GM23248 (cell line): Measurements from ENCODE around the gene SNRPN. TPM values are rescaled to one million over a fixed set of nuclear protein-coding genes. Genes with fewer than 3 reads are reported as not detected.

Source experiments
- DNase-seq: peaks from one replicate; pipeline ENCODE4 v3.0.0-alpha.2; 2015
- H2AFZ ChIP-seq: fragments of 200-600 bp; sonication (generic); 2 replicates; pipeline ENCODE4 v1.6.1; 2016; ENCODE audit warnings: antibody characterized with exemption
- H3F3A ChIP-seq: fragments of 200-600 bp; sonication (generic); 2 replicates; pipeline ENCODE4 v1.6.1; 2016; ENCODE audit warnings: mild to moderate bottlenecking, antibody characterized with exemption, mixed run types; ENCODE audit not compliant: insufficient read depth
- H3K27ac ChIP-seq: fragments of 200-600 bp; sonication (generic); 2 replicates; pipeline ENCODE4 v1.5.1; 2016; ENCODE audit warnings: mild to moderate bottlenecking
- H3K27me3 ChIP-seq: fragments of 200-600 bp; sonication (generic); replicated peaks from 2 replicates; pipeline ENCODE4 v1.6.1; 2016; ENCODE audit warnings: mild to moderate bottlenecking; ENCODE audit not compliant: insufficient read depth
- H3K36me3 ChIP-seq: fragments of 200-600 bp; sonication (generic); 2 replicates; pipeline ENCODE4 v1.6.1; 2016; ENCODE audit warnings: low read depth, mild to moderate bottlenecking
- H3K4me1 ChIP-seq: fragments of 200-600 bp; sonication (generic); 2 replicates; pipeline ENCODE4 v1.6.1; 2016; ENCODE audit warnings: mild to moderate bottlenecking; ENCODE audit not compliant: insufficient read depth
- H3K4me2 ChIP-seq: fragments of 200-600 bp; sonication (generic); one replicate; pipeline ENCODE4 v1.6.1; 2016; ENCODE audit warnings: mild to moderate bottlenecking; ENCODE audit not compliant: unreplicated experiment
- H3K4me3 ChIP-seq: fragments of 200-600 bp; sonication (generic); 2 replicates; pipeline ENCODE4 v1.5.1; 2016; ENCODE audit warnings: mild to moderate bottlenecking
- H3K79me2 ChIP-seq: fragments of 200-600 bp; sonication (generic); 2 replicates; pipeline ENCODE4 v1.6.1; 2016; ENCODE audit warnings: mild to moderate bottlenecking; ENCODE audit not compliant: insufficient read depth
- H3K9ac ChIP-seq: fragments of 200-600 bp; sonication (generic); 2 replicates; pipeline ENCODE4 v1.6.1; 2016; ENCODE audit warnings: mild to moderate bottlenecking
- H3K9me2 ChIP-seq: fragments of 200-600 bp; sonication (generic); 2 replicates; pipeline ENCODE4 v1.6.1; 2016; ENCODE audit warnings: mixed run types, mild to moderate bottlenecking, moderate library complexity; ENCODE audit not compliant: insufficient read depth
- H3K9me3 ChIP-seq: fragments of 200-600 bp; sonication (generic); one replicate; pipeline ENCODE4 v1.6.1; 2017; ENCODE audit warnings: low read depth
- H4K20me1 ChIP-seq: fragments of 200-600 bp; sonication (generic); 2 replicates; pipeline ENCODE4 v1.6.0; 2016; ENCODE audit not compliant: insufficient read depth
- EZH2 ChIP-seq: fragments of 200-600 bp; sonication (generic); IDR thresholded peaks from 2 replicates; pipeline ENCODE4 v1.6.1; 2018; ENCODE audit warnings: antibody characterized with exemption, mild to moderate bottlenecking; ENCODE audit not compliant: insufficient read depth, poor library complexity, severe bottlenecking
- EZH2phosphoT487 ChIP-seq: fragments of 200-600 bp; sonication (generic); IDR thresholded peaks from 2 replicates; pipeline ENCODE4 v1.6.1; 2018; ENCODE audit warnings: antibody characterized with exemption, moderate library complexity, mild to moderate bottlenecking, low read depth; ENCODE audit not compliant: insufficient read depth
- WGBS, 2 experiments: methylation state at CpG; one replicate each; pipeline ENCODE4 v1.1.6; 2015 to 2017; ENCODE audit warnings: low lambda C conversion rate in 2 of 2, low coverage in 1 of 2; ENCODE audit errors: missing lambda C conversion rate in 2 of 2; 5-methylcytosine and 5-hydroxymethylcytosine counted together
- in situ Hi-C: fragments of 300-500 bp; cut with MboI; formaldehyde crosslinking; loops from 2 replicates; pipeline ENCODE4 v1.15.0; 2020
- polyA plus RNA-seq: library from polyadenylated mRNA; unstranded; fragments of >200 nt; fragmentation: Nextera tagmentation; extraction: Ambion mirVana; gene quantifications from 2 replicates; pipeline ENCODE4 v1.2.1, GENCODE V29; 2016
- small RNA-seq: library from RNA; depleted of rRNA; stranded (forward); fragments of <200 nt; gene quantifications from one replicate; pipeline ENCODE3, GENCODE V24; 2014; ENCODE audit warnings: low read depth, low replicate concordance
- total RNA-seq: library from RNA; depleted of rRNA; stranded (reverse); fragments of >200 nt; shearing (Covaris generic); gene quantifications from 2 replicates; pipeline ENCODE4 v1.2.3, GENCODE V29; 2014; rRNA removed

SNRPN gene
- total and polyA plus RNA-seq, 2 experiments from 2014 or later = 101 to 103 TPM

DNA sequence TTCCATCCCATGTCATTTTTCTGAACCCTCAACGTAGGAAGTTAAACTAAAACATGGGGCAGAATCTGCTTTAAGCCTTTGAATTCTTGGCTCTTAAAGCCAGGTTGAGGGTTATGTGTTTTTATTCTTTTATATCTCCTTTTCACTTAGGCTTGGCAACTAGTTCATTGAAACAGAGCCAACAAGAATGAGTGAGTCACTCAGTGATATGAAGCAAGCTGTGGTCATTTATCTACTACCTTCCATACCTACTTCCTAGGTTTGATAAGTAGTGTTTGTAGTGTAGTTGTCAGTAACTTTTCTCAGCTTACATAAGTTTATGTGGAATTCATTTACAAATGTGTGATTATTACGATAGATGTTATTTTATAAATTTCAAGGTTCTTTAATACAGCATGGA lies 67.4 kb downstream of the SNRPN start:
- DNase-seq = peak; percentile 0
- in situ Hi-C loops = no loop called here
- H3K27ac ChIP-seq = no peak overlapping the region
- H2AFZ ChIP-seq = no peak overlapping the region
- H3K4me2 ChIP-seq = no peak overlapping the region
- TF ChIP-seq EZH2phosphoT487 = no peak
- TF ChIP-seq EZH2 = no peak
- no peak overlapping the region for H3K4me3 ChIP-seq
- 53 to 64% methylated on average over 2 of the region's 2 CpGs for WGBS, 2 experiments
- no peaks in the 10 kb centered on the region for H3K9me2 ChIP-seq
- no peaks in the 10 kb centered on the region for H3K9me3 ChIP-seq
- H3K27me3 ChIP-seq = no peaks in the 10 kb centered on the region
- H3K79me2 ChIP-seq = no peaks in the 10 kb centered on the region
- H3F3A ChIP-seq = no peaks in the 10 kb centered on the region
- H3K4me1 ChIP-seq = no peaks in the 10 kb centered on the region
- no peak overlapping the region for H3K9ac ChIP-seq
- H3K36me3 ChIP-seq = no peaks in the 10 kb centered on the region; the same call in 1 of the 2 replicates
- H4K20me1 ChIP-seq = no peaks in the 10 kb centered on the region

Small RNAs within 50 kb of the gene (small RNA-seq; reads per million reads assigned to genes)
- gene AC090602.1 (not detected), gene AC124312.4 (not detected), gene AC124312.5 (not detected)

Other genes starting within 250 kb of the SNRPN start
- 3.9 TPM in 1 of 2 replicates, not detected in the other for gene SNURF, start within 50 bp of the SNRPN start, total RNA-seq
- 0.75 and 7.1 TPM in 2 replicates for gene SNURF, start within 50 bp of the SNRPN start, polyA plus RNA-seq